GM23248 (cell line): ENCODE results near the gene UBASH3B. TPM values are rescaled to one million over a fixed set of nuclear protein-coding genes. Genes with fewer than 3 reads are reported as not detected.

Source experiments
- DNase-seq: peaks from one replicate; pipeline ENCODE4 v3.0.0-alpha.2; 2015
- H2AFZ ChIP-seq: fragments of 200-600 bp; sonication (generic); 2 replicates; pipeline ENCODE4 v1.6.1; 2016; ENCODE audit warnings: antibody characterized with exemption
- H3F3A ChIP-seq: fragments of 200-600 bp; sonication (generic); 2 replicates; pipeline ENCODE4 v1.6.1; 2016; ENCODE audit warnings: mild to moderate bottlenecking, antibody characterized with exemption, mixed run types; ENCODE audit not compliant: insufficient read depth
- H3K27ac ChIP-seq: fragments of 200-600 bp; sonication (generic); 2 replicates; pipeline ENCODE4 v1.5.1; 2016; ENCODE audit warnings: mild to moderate bottlenecking
- H3K27me3 ChIP-seq: fragments of 200-600 bp; sonication (generic); replicated peaks from 2 replicates; pipeline ENCODE4 v1.6.1; 2016; ENCODE audit warnings: mild to moderate bottlenecking; ENCODE audit not compliant: insufficient read depth
- H3K36me3 ChIP-seq: fragments of 200-600 bp; sonication (generic); 2 replicates; pipeline ENCODE4 v1.6.1; 2016; ENCODE audit warnings: low read depth, mild to moderate bottlenecking
- H3K4me1 ChIP-seq: fragments of 200-600 bp; sonication (generic); 2 replicates; pipeline ENCODE4 v1.6.1; 2016; ENCODE audit warnings: mild to moderate bottlenecking; ENCODE audit not compliant: insufficient read depth
- H3K4me2 ChIP-seq: fragments of 200-600 bp; sonication (generic); one replicate; pipeline ENCODE4 v1.6.1; 2016; ENCODE audit warnings: mild to moderate bottlenecking; ENCODE audit not compliant: unreplicated experiment
- H3K4me3 ChIP-seq: fragments of 200-600 bp; sonication (generic); 2 replicates; pipeline ENCODE4 v1.5.1; 2016; ENCODE audit warnings: mild to moderate bottlenecking
- H3K79me2 ChIP-seq: fragments of 200-600 bp; sonication (generic); 2 replicates; pipeline ENCODE4 v1.6.1; 2016; ENCODE audit warnings: mild to moderate bottlenecking; ENCODE audit not compliant: insufficient read depth
- H3K9ac ChIP-seq: fragments of 200-600 bp; sonication (generic); 2 replicates; pipeline ENCODE4 v1.6.1; 2016; ENCODE audit warnings: mild to moderate bottlenecking
- H3K9me2 ChIP-seq: fragments of 200-600 bp; sonication (generic); 2 replicates; pipeline ENCODE4 v1.6.1; 2016; ENCODE audit warnings: mixed run types, mild to moderate bottlenecking, moderate library complexity; ENCODE audit not compliant: insufficient read depth
- H3K9me3 ChIP-seq: fragments of 200-600 bp; sonication (generic); one replicate; pipeline ENCODE4 v1.6.1; 2017; ENCODE audit warnings: low read depth
- H4K20me1 ChIP-seq: fragments of 200-600 bp; sonication (generic); 2 replicates; pipeline ENCODE4 v1.6.0; 2016; ENCODE audit not compliant: insufficient read depth
- EZH2 ChIP-seq: fragments of 200-600 bp; sonication (generic); IDR thresholded peaks from 2 replicates; pipeline ENCODE4 v1.6.1; 2018; ENCODE audit warnings: antibody characterized with exemption, mild to moderate bottlenecking; ENCODE audit not compliant: insufficient read depth, poor library complexity, severe bottlenecking
- EZH2phosphoT487 ChIP-seq: fragments of 200-600 bp; sonication (generic); IDR thresholded peaks from 2 replicates; pipeline ENCODE4 v1.6.1; 2018; ENCODE audit warnings: antibody characterized with exemption, moderate library complexity, mild to moderate bottlenecking, low read depth; ENCODE audit not compliant: insufficient read depth
- WGBS, 2 experiments: methylation state at CpG; one replicate each; pipeline ENCODE4 v1.1.6; 2015 to 2017; ENCODE audit warnings: low lambda C conversion rate in 2 of 2, low coverage in 1 of 2; ENCODE audit errors: missing lambda C conversion rate in 2 of 2; 5-methylcytosine and 5-hydroxymethylcytosine counted together
- in situ Hi-C: fragments of 300-500 bp; cut with MboI; formaldehyde crosslinking; loops from 2 replicates; pipeline ENCODE4 v1.15.0; 2020
- polyA plus RNA-seq: library from polyadenylated mRNA; unstranded; fragments of >200 nt; fragmentation: Nextera tagmentation; extraction: Ambion mirVana; gene quantifications from 2 replicates; pipeline ENCODE4 v1.2.1, GENCODE V29; 2016
- total RNA-seq: library from RNA; depleted of rRNA; stranded (reverse); fragments of >200 nt; shearing (Covaris generic); gene quantifications from 2 replicates; pipeline ENCODE4 v1.2.3, GENCODE V29; 2014

UBASH3B gene
- total and polyA plus RNA-seq, 2 experiments from 2014 or later: 15.5 to 19.7 TPM

DNA sequence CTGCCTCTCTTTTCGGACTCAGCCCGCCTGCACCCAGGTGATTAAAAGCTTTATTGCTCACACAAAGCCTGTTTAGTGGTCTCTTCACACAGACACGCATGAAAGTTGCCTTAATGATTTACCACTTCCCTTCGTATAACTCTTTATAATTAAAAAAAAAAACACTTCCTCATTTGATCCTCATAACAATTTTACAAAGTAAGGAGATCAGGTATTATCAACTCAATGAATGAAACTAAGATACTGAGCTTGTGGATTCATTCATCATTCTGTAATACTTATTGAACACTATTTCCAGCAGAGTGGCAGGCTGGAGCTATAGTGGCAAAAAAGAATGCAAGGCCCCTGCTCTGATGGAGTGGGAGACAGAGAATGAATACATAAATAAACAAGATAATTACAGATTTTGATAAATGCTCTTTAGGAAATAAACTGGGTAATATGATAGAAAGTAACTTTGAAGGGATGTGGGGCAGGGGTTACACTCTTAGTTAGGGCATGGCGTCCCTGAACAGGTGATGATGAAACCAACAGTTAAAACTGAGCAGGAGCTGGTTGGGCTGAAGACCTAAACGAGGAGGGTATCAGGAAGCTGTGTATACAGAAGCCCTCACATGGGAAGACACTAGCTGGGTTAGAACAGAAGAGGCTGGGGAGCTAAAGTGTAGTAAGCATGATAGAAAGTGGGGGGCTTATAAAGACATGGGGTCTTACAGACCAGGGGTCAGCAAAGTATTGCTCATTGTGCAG, 177.4 kb downstream of the UBASH3B start:
- Histone ChIP-seq H3F3A (no peaks in the 10 kb centered on the region), H3K4me2 (no peak overlapping the region), H4K20me1 (no peaks in the 10 kb centered on the region), H2AFZ (no peak overlapping the region), H3K9ac (no peak overlapping the region), H3K4me3 (no peak overlapping the region), H3K9me3 (no peaks in the 10 kb centered on the region), H3K9me2 (no peaks in the 10 kb centered on the region), H3K79me2 (no peaks in the 10 kb centered on the region), H3K4me1 (no peaks in the 10 kb centered on the region), H3K27ac (no peak overlapping the region), H3K36me3 (no peaks in the 10 kb centered on the region), H3K27me3 (no peaks in the 10 kb centered on the region)
- WGBS, 2 experiments: 79 to 82% methylated on average over 6 of the region's 6 CpGs
- DNase-seq: no peak
- in situ Hi-C loops: no loop called here
- no peak for TF ChIP-seq EZH2phosphoT487
- no peak for TF ChIP-seq EZH2

DNA sequence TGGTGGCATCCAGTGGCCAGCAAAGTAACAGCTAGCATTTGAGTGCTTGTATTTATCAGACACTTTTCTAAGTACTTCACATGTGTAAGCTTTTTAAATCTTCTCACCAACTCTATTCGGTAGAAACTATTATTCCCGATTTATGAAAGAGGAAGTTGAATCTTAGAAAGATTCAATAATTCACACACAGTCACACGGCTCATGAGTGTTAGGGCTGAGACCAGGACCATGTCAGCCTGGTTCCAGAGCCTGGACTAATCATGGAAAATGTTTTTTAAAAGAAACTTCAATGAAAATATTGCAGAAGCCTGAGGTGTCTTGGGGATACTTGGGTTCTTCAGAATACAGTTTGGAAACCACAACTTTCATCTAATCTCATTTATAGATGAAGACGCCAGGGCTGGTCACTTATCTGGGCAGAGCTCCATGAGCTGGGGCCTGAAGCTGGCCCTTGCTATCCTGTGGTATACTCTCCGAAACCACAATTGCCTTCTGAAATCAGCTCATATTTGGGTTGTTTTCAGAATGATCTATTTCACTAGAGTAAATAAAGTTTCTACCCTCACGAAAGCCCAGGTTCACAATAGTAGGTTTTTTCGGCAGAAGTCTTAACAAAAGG, 178.4 kb downstream of the UBASH3B start:
- H3K4me2 ChIP-seq: no peak overlapping the region
- TF ChIP-seq EZH2 (no peak), EZH2phosphoT487 (no peak)
- no peak overlapping the region for H3K9ac ChIP-seq
- no peak for DNase-seq
- no peaks in the 10 kb centered on the region for H3K36me3 ChIP-seq
- H3K4me3 ChIP-seq: no peak overlapping the region
- H3K4me1 ChIP-seq: no peaks in the 10 kb centered on the region
- no peaks in the 10 kb centered on the region for H3K9me3 ChIP-seq
- no peaks in the 10 kb centered on the region for H3K27me3 ChIP-seq
- no peak overlapping the region for H2AFZ ChIP-seq
- no peaks in the 10 kb centered on the region for H3K79me2 ChIP-seq
- 69 to 74% methylated on average over 7 of the region's 7 CpGs for WGBS, 2 experiments
- in situ Hi-C loops: no loop called here
- H3F3A ChIP-seq: no peaks in the 10 kb centered on the region
- H4K20me1 ChIP-seq: no peaks in the 10 kb centered on the region
- no peak overlapping the region for H3K27ac ChIP-seq
- H3K9me2 ChIP-seq: no peaks in the 10 kb centered on the region

DNA sequence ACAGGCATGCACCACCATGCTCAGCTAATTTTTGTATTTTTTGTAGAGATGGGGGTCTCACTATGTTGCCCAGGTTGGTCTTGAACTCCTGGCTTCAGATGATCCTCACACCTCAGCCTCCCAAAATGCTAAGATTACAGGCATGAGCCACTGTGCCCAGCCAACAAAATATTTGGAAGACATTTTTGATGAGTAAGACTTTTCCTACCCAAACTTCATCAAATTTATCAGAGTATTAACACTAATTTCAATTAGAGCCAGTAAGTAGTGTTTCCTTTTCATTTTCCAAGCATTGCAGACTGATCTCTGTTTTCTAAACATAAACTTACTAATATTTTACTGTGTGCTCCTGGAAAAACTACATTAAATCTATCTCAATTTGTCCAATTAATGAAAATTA, 181.4 kb downstream of the UBASH3B start:
- H3F3A ChIP-seq: no peaks in the 10 kb centered on the region
- no peak overlapping the region for H3K27ac ChIP-seq
- no peak overlapping the region for H3K9ac ChIP-seq
- no peaks in the 10 kb centered on the region for H3K9me2 ChIP-seq
- H3K4me1 ChIP-seq: no peaks in the 10 kb centered on the region
- no peak overlapping the region for H3K4me3 ChIP-seq
- no peak overlapping the region for H2AFZ ChIP-seq
- H3K79me2 ChIP-seq: no peaks in the 10 kb centered on the region
- no peaks in the 10 kb centered on the region for H4K20me1 ChIP-seq
- in situ Hi-C loops: no loop called here
- H3K27me3 ChIP-seq: no peaks in the 10 kb centered on the region
- DNase-seq: no peak
- TF ChIP-seq EZH2: no peak
- TF ChIP-seq EZH2phosphoT487: no peak
- no peaks in the 10 kb centered on the region for H3K36me3 ChIP-seq
- H3K4me2 ChIP-seq: no peak overlapping the region
- H3K9me3 ChIP-seq: no peaks in the 10 kb centered on the region

DNA sequence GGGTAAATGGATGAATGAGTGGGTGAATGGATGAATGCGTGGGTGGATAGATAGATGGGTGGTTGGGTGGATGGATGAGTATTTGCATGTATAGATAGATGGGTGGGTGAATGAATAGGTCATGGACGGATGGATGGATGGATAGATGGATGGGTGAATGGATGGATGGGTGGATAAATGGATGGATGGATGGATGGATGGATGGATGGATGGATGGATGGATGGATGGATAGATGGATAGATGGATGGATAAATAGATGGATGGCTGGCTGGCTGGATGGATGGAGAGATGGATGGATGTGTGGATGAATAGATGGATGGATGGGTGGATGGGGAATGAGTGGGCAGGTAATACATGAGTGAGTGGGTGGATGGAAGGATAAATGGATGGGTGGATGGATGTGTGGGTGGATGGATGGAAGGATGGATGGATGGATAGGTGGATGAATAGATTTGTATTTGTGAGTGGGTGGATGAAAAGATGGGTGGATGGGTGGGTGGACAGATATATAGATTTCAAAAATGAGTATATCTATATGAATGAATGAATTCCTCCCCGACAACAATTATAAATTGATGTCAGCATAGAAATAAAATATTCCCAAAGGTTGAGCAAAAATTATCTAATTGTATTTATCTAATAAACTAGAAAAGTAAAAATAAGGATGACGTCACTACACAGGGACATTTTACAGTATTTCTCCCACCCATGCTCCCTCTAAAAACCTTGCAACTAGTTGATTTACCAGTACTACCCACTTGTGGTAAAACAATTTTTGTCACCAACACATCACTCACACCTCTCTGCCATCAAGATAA, 182.2 kb downstream of the UBASH3B start:
- Histone ChIP-seq H3K9me2 (no peaks in the 10 kb centered on the region), H3K27me3 (no peaks in the 10 kb centered on the region), H3K4me3 (no peak overlapping the region), H3K27ac (no peak overlapping the region), H3K4me1 (no peaks in the 10 kb centered on the region), H3F3A (no peaks in the 10 kb centered on the region), H3K36me3 (no peaks in the 10 kb centered on the region), H3K79me2 (no peaks in the 10 kb centered on the region), H4K20me1 (no peaks in the 10 kb centered on the region), H3K4me2 (no peak overlapping the region), H2AFZ (no peak overlapping the region), H3K9me3 (no peaks in the 10 kb centered on the region), H3K9ac (no peak overlapping the region)
- in situ Hi-C loops: no loop called here
- TF ChIP-seq EZH2phosphoT487 (no peak), EZH2 (no peak)
- WGBS, 2 experiments: 47 to 52% methylated on average over 4 of the region's 4 CpGs
- DNase-seq: no peak
